ENCODE data around the gene KRTAP5-6. TPM values are rescaled to one million over a fixed set of nuclear protein-coding genes. Genes with fewer than 3 reads are reported as not detected.

KRTAP5-6 gene
- total RNA-seq, 1 experiment from 2014 or later, result not detected

DNA sequence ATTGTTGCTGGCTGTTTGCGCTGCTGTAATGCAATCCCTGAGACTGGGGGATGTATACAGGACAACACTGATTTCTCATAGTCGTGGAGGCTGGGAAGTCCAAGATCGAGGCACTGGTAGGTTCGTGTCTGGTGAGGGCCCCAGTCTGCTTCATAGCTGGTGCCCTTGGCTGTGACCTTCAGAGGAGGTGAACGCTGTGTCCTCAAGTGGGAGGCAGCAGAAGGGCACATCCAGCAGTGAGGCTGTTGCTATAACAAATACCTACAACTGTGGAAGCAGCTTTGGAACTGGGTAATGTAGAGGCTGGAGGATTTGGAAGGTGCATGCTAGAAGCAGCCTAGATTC is 46.1 kb upstream of the KRTAP5-6 start:
- Histone ChIP-seq H3K4me3 (replicated peaks in 1 of 2; ENCODE audit: low read depth in 1 of 2, low read length in 2 of 2) (no peak overlapping the region), H3K27me3 (ENCODE audit: insufficient read depth, low read length) (no peaks in the 10 kb centered on the region), H3K9me3 (ENCODE audit: control insufficient read depth in 1 of 2, insufficient read depth in 1 of 2, low read depth in 1 of 2, low read length in 2 of 2) (no peaks in the 10 kb centered on the region), H3K9me2 (ENCODE audit: insufficient read depth) (no peaks in the 10 kb centered on the region), H3K27ac (ENCODE audit: low read depth, low read length) (no peak overlapping the region), H3K79me2 (ENCODE audit: insufficient read depth, low read length) (no peaks in the 10 kb centered on the region), H4K20me1 (ENCODE audit: insufficient read depth) (no peaks in the 10 kb centered on the region), H3K4me1 (ENCODE audit: control insufficient read depth in 1 of 2, insufficient read depth in 2 of 2, low read length in 2 of 2) (peaks cover 0 to 7% of the 10 kb centered on the region in 2 experiments; a peak in 3 of 4 replicates), H2AFZ (ENCODE audit: low read depth, low read length, poor library complexity, severe bottlenecking) (no peak overlapping the region), H3K36me3 (ENCODE audit: control insufficient read depth in 1 of 2, insufficient read depth in 2 of 2, low read length in 2 of 2) (no peaks in the 10 kb centered on the region), H3K4me2 (ENCODE audit: low read length) (no peak overlapping the region), H3K9ac (ENCODE audit: low read length) (no peak overlapping the region)
- DNase-seq (ENCODE audit: low read depth, low spot score) (no peak), ATAC-seq (no peak)
- intact Hi-C loops (cut with micrococcal nuclease), result loop anchor here (5.0 kb wide), 1 partner anchor 231 kb away; no protein-coding TSS in a partner anchor
- ChIA-PET POLR2A (no interaction called here), RAD21 (ENCODE audit: low non-redundant PET in 1 of 2, low total read pairs in 2 of 2, uncharacterized antibody in 2 of 2, unreplicated experiment in 2 of 2) (interaction anchor here in 1 of 2 experiments (0.6 kb wide), 1 partner anchor 182 kb away, joined by 3 read pairs; no protein-coding TSS in a partner anchor), CTCF (interaction anchor here (1.1 to 1.7 kb wide), 4 partner anchors 11 to 500 kb away, joined by 3 to 11 read pairs (median 4); no protein-coding TSS in a partner anchor)
- TF ChIP-seq YY1 (IDR thresholded peaks at IDR 0.05; ENCODE audit: extremely low read depth, insufficient replicate concordance, low read depth, low read length) (no peak), CBX3 (IDR thresholded peaks at IDR 0.05; ENCODE audit: low read depth) (no peak), ZNF274 (IDR thresholded peaks at IDR 0.05; ENCODE audit: low read depth, low read length) (no peak), POLR2A (IDR thresholded peaks at IDR 0.05; ENCODE audit: borderline replicate concordance, extremely low read depth, insufficient read depth, insufficient read length) (no peak), EZH2 (IDR thresholded peaks at IDR 0.05) (no peak), FOSL1 (IDR thresholded peaks at IDR 0.05; ENCODE audit: low read depth) (no peak), REST (IDR thresholded peaks at IDR 0.05; ENCODE audit: low read depth) (no peak), CTCF (IDR thresholded peaks at IDR 0.05 in 2 of 3, conservative IDR thresholded peaks at IDR 0.05 in 1 of 3; ENCODE audit: borderline replicate concordance in 1 of 3, insufficient read depth in 1 of 3, low read depth in 2 of 3, low read length in 2 of 3) (no peak), TCF7L2 (IDR thresholded peaks at IDR 0.05; ENCODE audit: borderline replicate concordance, extremely low read depth, insufficient read depth, insufficient read length) (no peak), POLR2AphosphoS5 (IDR thresholded peaks at IDR 0.05; ENCODE audit: low read depth, low read length) (no peak), EZH2phosphoT487 (IDR thresholded peaks at IDR 0.05; ENCODE audit: borderline replicate concordance) (no peak), JUND (IDR thresholded peaks at IDR 0.05) (no peak), SP1 (IDR thresholded peaks at IDR 0.05; ENCODE audit: low read depth) (no peak), EGR1 (IDR thresholded peaks at IDR 0.05; ENCODE audit: low read depth) (no peak), SRF (IDR thresholded peaks at IDR 0.05; ENCODE audit: low read depth) (no peak), ELF1 (IDR thresholded peaks at IDR 0.05; ENCODE audit: borderline replicate concordance, low read depth) (no peak)
- TF ChIP-seq, protein P1, sequence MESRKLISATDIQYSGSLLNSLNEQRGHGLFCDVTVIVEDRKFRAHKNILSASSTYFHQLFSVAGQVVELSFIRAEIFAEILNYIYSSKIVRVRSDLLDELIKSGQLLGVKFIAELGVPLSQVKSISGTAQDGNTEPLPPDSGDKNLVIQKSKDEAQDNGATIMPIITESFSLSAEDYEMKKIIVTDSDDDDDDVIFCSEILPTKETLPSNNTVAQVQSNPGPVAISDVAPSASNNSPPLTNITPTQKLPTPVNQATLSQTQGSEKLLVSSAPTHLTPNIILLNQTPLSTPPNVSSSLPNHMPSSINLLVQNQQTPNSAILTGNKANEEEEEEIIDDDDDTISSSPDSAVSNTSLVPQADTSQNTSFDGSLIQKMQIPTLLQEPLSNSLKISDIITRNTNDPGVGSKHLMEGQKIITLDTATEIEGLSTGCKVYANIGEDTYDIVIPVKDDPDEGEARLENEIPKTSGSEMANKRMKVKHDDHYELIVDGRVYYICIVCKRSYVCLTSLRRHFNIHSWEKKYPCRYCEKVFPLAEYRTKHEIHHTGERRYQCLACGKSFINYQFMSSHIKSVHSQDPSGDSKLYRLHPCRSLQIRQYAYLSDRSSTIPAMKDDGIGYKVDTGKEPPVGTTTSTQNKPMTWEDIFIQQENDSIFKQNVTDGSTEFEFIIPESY (IDR thresholded peaks at IDR 0.05; ENCODE audit: extremely low read depth, insufficient replicate concordance, low read length), result no peak
- TF ChIP-seq, protein P2, sequence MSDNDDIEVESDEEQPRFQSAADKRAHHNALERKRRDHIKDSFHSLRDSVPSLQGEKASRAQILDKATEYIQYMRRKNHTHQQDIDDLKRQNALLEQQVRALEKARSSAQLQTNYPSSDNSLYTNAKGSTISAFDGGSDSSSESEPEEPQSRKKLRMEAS (IDR thresholded peaks at IDR 0.05), result no peak
- no TSS peak for BruUV-seq (replicated peaks)
